Activated CD4-positive, alpha-beta memory T cell treated with anti-CD3 and anti-CD28 coated beads for 36 hours (primary cell): Measurements from ENCODE around the gene RABGAP1L. TPM values are rescaled to one million over a fixed set of nuclear protein-coding genes. Genes with fewer than 3 reads are reported as not detected.

Source experiments
- CTCF ChIA-PET: fragments of 350-600 bp; sonication (Branson Sonifier 250); formaldehyde crosslinking; loops from one replicate; lab custom pipeline; 2021; ENCODE audit warnings: antibody characterized with exemption, inconsistent platforms; lab: Charles Lee
- POLR2A ChIA-PET: fragments of 350-600 bp; sonication (Branson Sonifier 250); formaldehyde crosslinking; loops from one replicate; lab custom pipeline; 2021; ENCODE audit warnings: antibody characterized with exemption; lab: Charles Lee
- DNase-seq: peaks from one replicate; pipeline ENCODE4 v3.0.0-alpha.2; 2020
- H3K27ac Mint-ChIP-seq: one replicate; pipeline ENCODE4 v1.8.0; 2021; ENCODE audit warnings: mixed read lengths
- H3K27me3 Mint-ChIP-seq: one replicate; pipeline ENCODE4 v1.8.0; 2021; ENCODE audit warnings: mixed read lengths
- H3K36me3 Mint-ChIP-seq: one replicate; pipeline ENCODE4 v1.8.0; 2021; ENCODE audit warnings: mixed read lengths
- H3K4me1 Mint-ChIP-seq: one replicate; pipeline ENCODE4 v1.8.0; 2021; ENCODE audit warnings: low read depth, mixed read lengths
- H3K4me3 Mint-ChIP-seq: one replicate; pipeline ENCODE4 v1.8.0; 2021; ENCODE audit warnings: mild to moderate bottlenecking, mixed read lengths
- H3K9me3 Mint-ChIP-seq: one replicate; pipeline ENCODE4 v1.8.0; 2021; ENCODE audit warnings: mixed read lengths
- intact Hi-C: fragments of 100-400 bp; cut with micrococcal nuclease; formaldehyde crosslinking; loops from one replicate; pipeline ENCODE4 v1.15.1; 2023
- total RNA-seq, 2 experiments: library from RNA; stranded (reverse); gene quantifications; one replicate each; pipeline ENCODE4 v1.2.3, GENCODE V29; 2021

The RABGAP1L gene
- total RNA-seq, 2 experiments from 2014 or later: 30.5 to 30.9 TPM

- intact Hi-C loops: no loop called here
- Mint-ChIP-seq H3K9me3 (peaks cover 5% of the 10 kb centered on the region), H3K27ac (no peak overlapping the region), H3K27me3 (no peaks in the 10 kb centered on the region), H3K4me3 (no peak overlapping the region), H3K4me1 (no peaks in the 10 kb centered on the region), H3K36me3 (peaks cover 7% of the 10 kb centered on the region)
- ChIA-PET CTCF (no interaction called here), POLR2A (no interaction called here)
- DNase-seq: no peak
These were observed 274.1 kb downstream of the RABGAP1L start for GRCh38 chr1:174433451-174433850.

GRCh38 chr1:174445351-174445750 lies 286.0 kb downstream of the RABGAP1L start:
- intact Hi-C loops: no loop called here
- ChIA-PET POLR2A (no interaction called here), CTCF (no interaction called here)
- H3K4me1 Mint-ChIP-seq: no peaks in the 10 kb centered on the region
- H3K36me3 Mint-ChIP-seq: peaks cover 6% of the 10 kb centered on the region
- no peak overlapping the region for H3K4me3 Mint-ChIP-seq
- H3K27me3 Mint-ChIP-seq: no peaks in the 10 kb centered on the region
- DNase-seq: no peak
- H3K27ac Mint-ChIP-seq: no peak overlapping the region
- H3K9me3 Mint-ChIP-seq: no peaks in the 10 kb centered on the region

GRCh38 chr1:174445817-174446216 lies 286.5 kb downstream of the RABGAP1L start:
- no peaks in the 10 kb centered on the region for H3K9me3 Mint-ChIP-seq
- no peak for DNase-seq
- ChIA-PET POLR2A (no interaction called here), CTCF (no interaction called here)
- H3K36me3 Mint-ChIP-seq: peaks cover 6% of the 10 kb centered on the region
- intact Hi-C loops: no loop called here
- H3K4me1 Mint-ChIP-seq: no peaks in the 10 kb centered on the region
- no peak overlapping the region for H3K4me3 Mint-ChIP-seq
- no peaks in the 10 kb centered on the region for H3K27me3 Mint-ChIP-seq
- no peak overlapping the region for H3K27ac Mint-ChIP-seq

- ChIA-PET CTCF (no interaction called here), POLR2A (no interaction called here)
- Mint-ChIP-seq H3K27me3 (no peaks in the 10 kb centered on the region), H3K4me3 (no peak within 1 kb of the TSS), H3K27ac (no peak within 1 kb of the TSS), H3K4me1 (no peaks in the 10 kb centered on the region), H3K9me3 (no peaks in the 10 kb centered on the region), H3K36me3 (peaks cover 6% of the 10 kb centered on the region)
- no peak for DNase-seq
- intact Hi-C loops: no loop called here
These were observed 288.7 kb downstream of the RABGAP1L start, which contains the start of gene GPR52 for GRCh38 chr1:174447866-174448530. Gene GPR52 (plus strand): TSS chr1:174447964. CDS start chr1:174448112, 148 bp downstream.

GRCh38 chr1:174448531-174448883 lies 289.2 kb downstream of the RABGAP1L start:
- H3K4me1 Mint-ChIP-seq: no peaks in the 10 kb centered on the region
- no peak for DNase-seq
- H3K9me3 Mint-ChIP-seq: no peaks in the 10 kb centered on the region
- no peaks in the 10 kb centered on the region for H3K27me3 Mint-ChIP-seq
- no peak overlapping the region for H3K4me3 Mint-ChIP-seq
- POLR2A ChIA-PET: no interaction called here
- CTCF ChIA-PET: no interaction called here
- peaks cover 6% of the 10 kb centered on the region for H3K36me3 Mint-ChIP-seq
- intact Hi-C loops: no loop called here
- H3K27ac Mint-ChIP-seq: no peak overlapping the region

- intact Hi-C loops: no loop called here
- Mint-ChIP-seq H3K27me3 (no peaks in the 10 kb centered on the region), H3K36me3 (peaks cover 6% of the 10 kb centered on the region), H3K4me1 (no peaks in the 10 kb centered on the region), H3K4me3 (no peak overlapping the region), H3K27ac (no peak overlapping the region), H3K9me3 (no peaks in the 10 kb centered on the region)
- ChIA-PET POLR2A (no interaction called here), CTCF (no interaction called here)
- DNase-seq: no peak
These were observed 289.7 kb downstream of the RABGAP1L start for GRCh38 chr1:174448974-174449373.

- intact Hi-C loops: no loop called here
- Mint-ChIP-seq H3K27me3 (no peaks in the 10 kb centered on the region), H3K4me3 (no peak overlapping the region), H3K36me3 (peaks cover 6% of the 10 kb centered on the region), H3K4me1 (no peaks in the 10 kb centered on the region), H3K9me3 (no peaks in the 10 kb centered on the region), H3K27ac (no peak overlapping the region)
- POLR2A ChIA-PET: no interaction called here
- CTCF ChIA-PET: interaction anchor here (0.6 kb wide), 1 partner anchor 282 kb away, joined by 3 read pairs; no protein-coding TSS in a partner anchor
- no peak for DNase-seq
These were observed 292.1 kb downstream of the RABGAP1L start for GRCh38 chr1:174451408-174451807.

GRCh38 chr1:174465855-174466254 lies 306.5 kb downstream of the RABGAP1L start:
- intact Hi-C loops: no loop called here
- no peaks in the 10 kb centered on the region for H3K27me3 Mint-ChIP-seq
- ChIA-PET POLR2A (no interaction called here), CTCF (interaction anchor here (0.7 kb wide), 1 partner anchor 1902 kb away, joined by 3 read pairs; no protein-coding TSS in a partner anchor)
- H3K27ac Mint-ChIP-seq: no peak overlapping the region
- H3K36me3 Mint-ChIP-seq: peaks cover 5% of the 10 kb centered on the region
- H3K4me3 Mint-ChIP-seq: no peak overlapping the region
- peaks cover 3% of the 10 kb centered on the region for H3K9me3 Mint-ChIP-seq
- no peaks in the 10 kb centered on the region for H3K4me1 Mint-ChIP-seq
- DNase-seq: no peak

- Mint-ChIP-seq H3K27me3 (no peaks in the 10 kb centered on the region), H3K9me3 (peaks cover 3% of the 10 kb centered on the region), H3K4me3 (no peak overlapping the region), H3K36me3 (peaks cover 5% of the 10 kb centered on the region), H3K4me1 (no peaks in the 10 kb centered on the region), H3K27ac (no peak overlapping the region)
- ChIA-PET CTCF (no interaction called here), POLR2A (no interaction called here)
- no peak for DNase-seq
- intact Hi-C loops: no loop called here
These were observed 307.3 kb downstream of the RABGAP1L start for GRCh38 chr1:174466607-174467006.

GRCh38 chr1:174469052-174469451 lies 309.7 kb downstream of the RABGAP1L start:
- Mint-ChIP-seq H3K4me1 (no peaks in the 10 kb centered on the region), H3K27ac (no peak overlapping the region), H3K9me3 (no peaks in the 10 kb centered on the region), H3K36me3 (no peaks in the 10 kb centered on the region), H3K4me3 (no peak overlapping the region), H3K27me3 (no peaks in the 10 kb centered on the region)
- intact Hi-C loops: no loop called here
- no peak for DNase-seq
- CTCF ChIA-PET: no interaction called here
- POLR2A ChIA-PET: no interaction called here

- DNase-seq: no peak
- Mint-ChIP-seq H3K36me3 (no peaks in the 10 kb centered on the region), H3K9me3 (no peaks in the 10 kb centered on the region), H3K4me3 (no peak overlapping the region), H3K4me1 (no peaks in the 10 kb centered on the region), H3K27ac (no peak overlapping the region), H3K27me3 (no peaks in the 10 kb centered on the region)
- CTCF ChIA-PET: no interaction called here
- POLR2A ChIA-PET: no interaction called here
- intact Hi-C loops: no loop called here
These were observed 310.4 kb downstream of the RABGAP1L start for GRCh38 chr1:174469687-174470086.

- DNase-seq: no peak
- ChIA-PET CTCF (no interaction called here), POLR2A (no interaction called here)
- H3K27me3 Mint-ChIP-seq: no peaks in the 10 kb centered on the region
- no peak overlapping the region for H3K27ac Mint-ChIP-seq
- no peaks in the 10 kb centered on the region for H3K4me1 Mint-ChIP-seq
- no peaks in the 10 kb centered on the region for H3K36me3 Mint-ChIP-seq
- no peak overlapping the region for H3K4me3 Mint-ChIP-seq
- H3K9me3 Mint-ChIP-seq: no peaks in the 10 kb centered on the region
- intact Hi-C loops: no loop called here
These were observed 320.0 kb downstream of the RABGAP1L start for GRCh38 chr1:174479281-174479680.

GRCh38 chr1:174480324-174480723 lies 321.0 kb downstream of the RABGAP1L start:
- intact Hi-C loops: no loop called here
- ChIA-PET CTCF (no interaction called here), POLR2A (no interaction called here)
- no peak overlapping the region for H3K27ac Mint-ChIP-seq
- peaks cover 1% of the 10 kb centered on the region for H3K9me3 Mint-ChIP-seq
- no peak for DNase-seq
- H3K4me1 Mint-ChIP-seq: peaks cover 2% of the 10 kb centered on the region
- H3K27me3 Mint-ChIP-seq: no peaks in the 10 kb centered on the region
- H3K4me3 Mint-ChIP-seq: no peak overlapping the region
- H3K36me3 Mint-ChIP-seq: peaks cover 1% of the 10 kb centered on the region
